GM19395 (cell line): Measurements from ENCODE around the gene ALG2.

Source experiments
- ATAC-seq: cut with Tn5 transposase; IDR thresholded peaks from one replicate; pipeline ENCODE4 v1.9.1; 2021; ENCODE audit warnings: mild to moderate bottlenecking, moderate library complexity; ENCODE audit not compliant: unreplicated experiment

The ALG2 gene

GRCh38 chr9:99193466-99193821 lies 28.3 kb downstream of the ALG2 start:
- ATAC-seq: no peak

DNA sequence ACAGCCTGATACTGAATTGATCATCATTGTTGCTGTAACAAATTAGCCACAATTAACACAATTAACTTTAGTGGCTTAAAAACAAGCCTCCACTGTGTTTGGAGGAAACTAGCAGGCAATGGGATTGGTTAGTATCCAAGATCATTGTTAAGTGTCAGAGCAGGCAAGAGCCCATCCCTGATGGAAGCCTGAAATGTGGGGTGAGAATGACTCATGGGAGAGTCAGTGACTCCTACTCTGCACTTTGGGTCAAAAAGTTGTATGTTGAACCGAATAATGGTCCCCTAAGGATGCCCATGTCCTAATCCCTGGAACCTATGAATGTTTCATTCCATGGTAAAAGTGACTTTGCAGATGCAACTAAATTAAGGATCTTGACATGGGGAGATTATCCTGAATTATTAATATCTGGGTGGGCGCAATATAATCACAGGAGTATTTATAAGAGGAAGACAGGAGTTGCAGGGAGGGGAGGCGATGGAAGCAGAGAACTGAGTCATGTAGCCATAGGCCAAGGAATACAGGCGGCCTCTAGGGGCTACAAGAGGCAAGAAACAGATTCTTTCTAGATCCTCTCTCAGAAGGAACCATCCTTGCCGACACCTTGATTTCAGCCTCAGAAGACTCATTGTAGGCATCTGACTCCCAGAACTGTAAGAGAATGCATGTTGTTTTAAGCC lies 28.8 kb downstream of the ALG2 start:
- ATAC-seq: no peak

DNA sequence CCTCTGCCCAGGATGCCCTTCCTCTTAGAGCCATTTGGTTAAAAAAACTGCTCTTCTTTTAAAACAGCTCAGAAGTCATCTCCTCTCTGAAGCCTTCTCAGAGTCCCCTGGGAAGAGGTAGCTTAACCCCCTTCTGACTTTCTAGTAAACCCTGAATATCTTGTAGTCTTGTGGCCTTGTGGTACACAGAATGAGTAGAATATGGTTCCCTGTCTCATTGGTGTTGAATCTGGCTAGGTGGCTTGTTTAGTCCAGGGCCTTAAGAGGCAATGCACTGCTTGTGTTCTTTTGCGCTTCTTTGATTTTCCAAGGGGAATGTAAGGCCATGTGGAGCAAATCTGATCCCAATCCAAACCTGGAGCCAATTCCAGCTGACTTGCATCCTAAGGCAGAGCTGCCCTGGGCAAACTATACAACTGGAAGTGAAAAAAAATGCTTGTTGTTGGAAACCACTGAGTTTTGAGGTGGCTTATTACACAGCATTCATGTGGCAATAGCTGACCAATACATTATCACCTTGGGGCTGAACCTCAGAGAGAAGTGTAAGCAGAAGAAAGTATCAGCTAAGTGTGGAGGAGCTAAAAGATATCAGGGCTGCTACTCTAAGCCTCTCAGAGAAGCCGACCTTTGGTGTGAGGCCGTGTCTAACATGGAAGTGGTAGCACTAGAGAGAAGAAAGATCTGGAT lies 31.0 kb downstream of the ALG2 start:
- ATAC-seq: no peak

DNA sequence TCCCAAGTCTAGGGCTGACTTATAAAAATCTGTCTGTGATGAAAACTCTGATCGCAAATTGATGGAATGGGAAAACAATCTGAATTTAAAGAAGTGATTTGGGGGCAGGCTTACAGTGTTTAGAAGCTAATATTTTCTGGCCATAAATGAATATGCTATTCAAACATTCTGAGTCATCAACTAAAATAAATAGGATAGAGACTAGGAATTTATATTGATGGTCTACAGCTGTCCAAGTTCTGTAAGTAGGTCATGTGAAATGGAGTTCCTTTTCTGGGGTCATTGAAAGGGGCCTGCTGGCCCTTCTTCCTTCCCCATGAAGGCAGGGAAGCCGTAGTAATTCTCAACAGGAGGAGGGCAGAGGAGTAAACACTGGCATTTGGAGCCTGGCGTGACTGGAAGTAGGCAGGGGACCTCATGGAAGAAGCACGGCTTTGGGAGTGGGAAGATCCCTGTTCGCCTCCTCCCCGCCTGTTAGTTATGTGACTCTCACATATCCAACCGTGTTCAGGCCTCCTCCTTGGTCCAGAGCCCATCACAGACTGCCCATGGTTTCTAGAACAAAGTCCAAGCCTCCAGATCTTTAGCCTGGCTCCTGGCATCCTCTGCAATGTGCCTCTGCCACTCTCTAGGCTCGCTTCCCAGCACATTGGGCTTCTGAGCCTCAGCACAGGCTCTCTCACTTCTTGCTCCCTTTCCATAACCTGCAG lies 31.7 kb downstream of the ALG2 start:
- no peak for ATAC-seq

GRCh38 chr9:99189186-99189585 lies 32.6 kb downstream of the ALG2 start:
- ATAC-seq: no peak

- no peak for ATAC-seq
Measured at GRCh38 chr9:99187311-99187710, 34.4 kb downstream of the ALG2 start.

DNA sequence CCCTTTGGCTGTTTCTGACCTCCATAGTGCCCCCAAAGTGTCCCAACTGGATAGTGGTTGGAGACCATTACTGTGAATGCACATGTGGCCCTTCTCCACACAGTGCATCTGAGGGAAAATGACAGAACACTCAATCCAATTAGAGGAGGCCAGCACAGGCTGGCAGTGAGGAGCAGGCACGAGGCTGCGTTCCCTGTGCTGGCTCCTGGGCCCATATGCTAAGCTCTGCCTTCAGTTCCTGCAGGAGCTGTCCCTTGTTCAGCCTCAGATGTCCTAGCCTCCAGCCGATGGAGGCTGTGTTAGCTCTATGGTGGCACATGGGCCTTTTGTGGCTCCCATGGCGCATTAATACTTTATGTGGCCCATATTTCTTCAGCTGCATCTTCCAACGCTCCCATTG lies 35.8 kb downstream of the ALG2 start:
- no peak for ATAC-seq

GRCh38 chr9:99185348-99185632 lies 36.5 kb downstream of the ALG2 start:
- no peak for ATAC-seq

GRCh38 chr9:99184475-99185347 lies 37.0 kb downstream of the ALG2 start:
- ATAC-seq: peak; percentile 70

GRCh38 chr9:99184110-99184474 lies 37.6 kb downstream of the ALG2 start:
- ATAC-seq: no peak

DNA sequence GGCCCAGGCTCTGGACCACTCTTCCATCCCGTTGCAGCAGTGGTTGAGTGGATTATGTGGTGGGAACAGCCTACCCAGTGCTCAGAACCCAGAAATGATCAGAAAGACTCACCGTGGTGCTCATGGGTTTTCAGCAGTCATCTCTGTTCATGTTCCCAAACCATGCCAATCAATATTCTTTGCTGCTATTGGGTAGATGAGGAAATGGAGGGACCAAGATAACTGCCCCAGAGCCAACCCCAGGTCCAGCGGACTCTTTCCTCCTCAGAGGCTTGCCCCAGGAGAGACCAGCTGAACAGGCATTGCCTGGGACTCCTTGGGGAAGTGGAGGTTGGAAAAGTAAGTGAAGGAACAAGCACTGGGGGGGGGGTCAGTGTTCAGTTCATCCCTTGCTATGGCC lies 38.1 kb downstream of the ALG2 start:
- no peak for ATAC-seq

DNA sequence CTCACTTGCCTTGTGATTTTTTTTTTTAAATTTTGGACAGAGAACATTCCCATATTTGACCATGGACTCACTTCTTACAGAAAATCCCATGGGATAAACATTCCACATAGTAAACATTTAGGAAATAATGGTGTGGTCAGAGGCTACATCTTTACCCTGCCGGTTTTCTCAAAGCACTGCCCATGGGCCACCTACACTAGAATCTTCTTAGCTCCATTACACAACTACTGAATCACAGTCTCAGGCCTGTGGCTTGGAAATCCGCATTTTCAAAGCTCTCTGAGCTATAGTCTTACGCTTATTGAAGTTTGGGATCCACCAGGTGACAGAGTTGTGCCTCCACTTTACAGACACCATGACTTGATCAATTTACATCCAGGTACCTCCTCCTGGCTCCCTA lies 39.4 kb downstream of the ALG2 start:
- no peak for ATAC-seq

GRCh38 chr9:99181621-99182020 lies 40.1 kb downstream of the ALG2 start:
- peak; percentile 28 for ATAC-seq

DNA sequence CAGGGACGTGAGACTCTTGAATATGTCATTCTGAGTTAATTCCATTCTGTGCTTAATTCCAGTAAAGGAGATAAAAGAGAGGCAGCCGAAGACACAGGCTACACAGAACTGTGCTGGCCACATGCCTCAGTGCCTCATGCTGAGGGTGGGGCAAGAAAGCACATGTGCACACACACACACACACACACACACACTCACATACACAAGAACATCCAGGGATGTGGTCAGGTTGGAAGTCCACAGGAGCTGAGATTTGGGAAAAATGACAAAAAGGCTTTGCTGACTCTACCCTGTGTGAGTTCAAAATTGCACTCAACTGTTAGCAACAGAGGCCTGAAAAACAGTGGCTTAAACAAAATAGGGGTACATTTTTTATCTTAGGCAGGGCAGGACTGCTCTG lies 40.5 kb downstream of the ALG2 start:
- ATAC-seq: no peak

DNA sequence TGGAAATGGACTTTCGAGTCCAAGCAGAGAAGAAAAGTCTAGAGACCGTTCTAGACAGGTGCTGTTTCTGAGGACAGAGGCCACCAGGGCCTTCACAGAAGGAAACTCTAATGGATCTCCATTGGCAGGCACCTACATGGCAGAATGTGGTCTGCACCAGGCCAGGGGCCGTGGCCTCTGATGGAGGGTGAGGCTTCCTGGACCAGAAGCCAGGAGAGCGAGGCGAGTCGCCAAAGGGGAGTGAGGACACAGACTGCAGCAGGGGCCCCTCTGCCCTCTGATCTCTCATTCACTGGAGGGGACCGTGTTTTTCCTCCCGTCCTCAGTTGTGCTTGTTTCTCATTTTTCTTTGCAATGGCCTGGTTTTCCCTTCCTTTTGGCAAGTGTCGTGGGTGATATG lies 41.1 kb downstream of the ALG2 start:
- no peak for ATAC-seq

DNA sequence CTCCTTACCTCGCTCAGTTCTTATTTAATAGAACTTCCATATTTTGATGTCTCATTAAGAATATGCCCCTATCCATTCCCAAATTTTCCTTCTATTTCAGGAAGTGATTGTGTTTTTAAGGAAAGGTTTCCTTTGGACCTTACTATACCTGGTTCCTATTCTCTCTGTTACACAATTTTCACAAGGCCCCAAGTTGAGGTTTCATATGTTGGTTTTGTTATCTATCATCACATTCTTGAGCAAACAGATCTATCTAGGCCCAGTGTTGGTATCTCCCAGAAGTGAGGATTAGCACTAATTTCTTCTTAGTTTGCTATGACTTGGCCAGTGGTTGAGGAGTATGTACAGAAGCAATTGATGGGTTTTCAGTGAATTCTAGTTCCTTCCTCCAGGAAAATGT lies 41.5 kb downstream of the ALG2 start:
- peak; percentile 52 for ATAC-seq

DNA sequence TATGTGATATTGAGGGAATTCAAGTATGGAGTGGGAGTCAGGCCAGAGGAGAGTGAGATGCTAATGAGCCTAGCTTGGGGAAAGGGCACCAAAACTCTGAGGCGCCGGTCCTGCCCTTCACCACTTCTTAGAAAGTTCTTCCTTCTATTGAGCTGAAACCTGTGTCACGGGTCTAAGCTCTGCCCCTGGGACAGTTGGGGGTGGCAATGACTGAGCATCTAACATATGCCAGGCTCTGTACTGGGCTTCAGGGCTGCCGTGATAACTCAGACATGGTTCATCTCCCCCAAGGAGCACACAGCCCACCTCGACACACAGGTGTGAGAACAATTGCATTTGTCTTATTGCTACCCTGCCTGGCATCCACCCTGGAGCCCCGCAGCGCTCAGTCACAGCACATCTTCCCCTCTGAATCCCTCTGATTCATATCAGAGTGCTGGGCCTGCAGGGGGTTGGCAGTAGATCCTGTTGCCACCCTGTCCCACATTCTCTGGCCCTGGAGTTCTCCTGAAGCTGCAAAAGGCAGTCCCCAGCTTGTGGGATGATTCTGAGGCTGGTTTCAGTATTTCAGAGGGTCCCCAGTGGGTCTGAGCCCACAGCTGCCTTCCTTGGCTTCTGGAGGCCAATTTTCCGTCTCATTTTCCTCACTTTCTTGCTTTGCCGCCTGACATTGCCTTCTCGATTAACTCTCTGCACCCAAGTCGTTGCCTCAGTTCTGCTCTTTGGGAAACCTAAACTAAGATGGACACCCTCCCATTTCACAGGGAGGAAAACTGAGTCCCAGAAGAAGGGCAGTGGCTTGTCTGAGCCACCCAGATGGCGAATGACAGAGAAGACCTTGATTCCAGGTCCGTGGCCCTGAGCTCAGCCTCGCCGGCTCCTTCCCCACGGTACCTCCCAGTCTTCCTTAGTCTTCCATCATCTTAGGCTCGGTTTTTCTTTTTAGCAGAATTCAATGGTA lies 42.5 kb downstream of the ALG2 start:
- no peak for ATAC-seq

DNA sequence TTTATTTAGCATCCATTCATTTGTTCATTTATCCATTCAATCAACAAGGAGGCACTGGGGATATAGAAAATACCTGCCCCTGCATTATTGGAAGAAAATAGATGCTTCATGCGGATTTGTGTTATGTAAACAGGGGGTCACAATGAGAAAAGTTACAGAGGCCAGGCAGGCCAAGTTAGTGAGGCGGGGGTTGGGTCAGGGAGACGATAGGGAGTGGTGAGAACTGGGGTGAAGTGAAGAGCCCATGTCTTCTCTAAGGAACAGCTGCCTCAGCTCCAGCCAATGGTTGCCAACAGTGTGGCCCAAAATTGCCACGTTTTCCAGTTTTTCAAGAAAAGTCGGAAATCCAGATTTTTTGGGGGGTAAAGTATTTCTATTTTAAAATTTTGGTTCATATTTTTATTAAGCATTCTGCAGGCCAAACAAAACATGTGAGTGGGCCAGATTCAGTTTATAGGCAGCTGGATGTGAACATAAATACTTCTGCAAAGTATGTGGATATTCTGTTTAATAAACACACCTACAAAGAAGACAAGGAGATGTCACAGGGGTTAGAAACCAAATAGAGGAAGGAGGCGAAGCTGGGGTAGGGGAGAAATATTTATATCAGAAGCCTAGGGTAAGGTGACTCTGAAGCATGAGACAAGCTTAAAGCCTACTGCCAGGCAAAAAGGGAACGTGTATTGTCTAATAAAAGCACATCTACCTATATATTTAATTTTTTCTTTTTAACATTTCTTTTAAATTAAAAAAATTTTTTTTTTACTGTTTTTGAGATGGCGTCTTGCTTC lies 44.0 kb downstream of the ALG2 start:
- ATAC-seq: no peak

DNA sequence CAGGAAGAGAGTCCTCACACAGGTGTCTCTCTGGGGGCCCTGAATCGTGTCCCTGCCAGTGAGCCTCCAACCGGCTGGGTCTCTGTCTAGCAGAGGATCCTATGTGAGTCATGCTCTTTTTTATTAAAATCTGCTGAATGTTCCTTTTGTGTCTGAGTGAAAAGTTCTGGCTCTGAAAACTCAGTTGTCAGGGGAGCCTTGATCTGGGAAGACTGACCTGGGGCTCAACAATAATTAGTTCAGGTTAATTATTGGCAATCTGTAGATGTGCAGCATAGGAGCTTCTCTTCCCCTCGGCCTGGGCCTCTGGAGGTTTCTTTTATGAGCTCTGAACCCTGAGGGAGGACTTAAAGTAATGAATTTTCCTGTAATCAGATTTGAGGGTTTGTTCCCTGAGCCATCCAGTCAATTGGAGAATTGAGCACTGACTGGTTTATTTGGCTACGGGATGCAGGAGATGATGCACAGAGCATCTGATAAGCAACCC lies 45.2 kb downstream of the ALG2 start:
- ATAC-seq: no peak
